Inferior parietal cortex (tissue), 1 donor: ENCODE measurements around the gene KCTD11.
"Not testable (repeated sequence)": the region's sequence is repeated elsewhere in the genome, so short reads cannot be mapped to it uniquely, and the experiment has no call there.

Experiments
- DNase-seq: peaks from one replicate; pipeline ENCODE4 v3.0.0-alpha.2; 2016; ENCODE audit errors: extremely low spot score

KCTD11 gene

GRCh38 chr17:7322520-7323194, 29.3 kb upstream of the KCTD11 start:
- no peak for DNase-seq

- DNase-seq = no peak
Measured at GRCh38 chr17:7323731-7324437, 28.1 kb upstream of the KCTD11 start.

GRCh38 chr17:7324438-7324779, 27.6 kb upstream of the KCTD11 start:
- DNase-seq = no peak

GRCh38 chr17:7325031-7325528, 26.9 kb upstream of the KCTD11 start:
- no peak for DNase-seq

GRCh38 chr17:7326186-7326585, 25.8 kb upstream of the KCTD11 start:
- no peak for DNase-seq

GRCh38 chr17:7327056-7327455, 24.9 kb upstream of the KCTD11 start:
- no peak for DNase-seq

GRCh38 chr17:7327501-7327900, 24.5 kb upstream of the KCTD11 start:
- DNase-seq = no peak

- no peak for DNase-seq
Measured at GRCh38 chr17:7328009-7328408, 24.0 kb upstream of the KCTD11 start.

- DNase-seq = no peak
Measured at GRCh38 chr17:7328840-7329373, 23.1 kb upstream of the KCTD11 start, which contains the start of gene NEURL4. TSS of gene NEURL4 (minus strand) at chr17:7329335. CDS start at chr17:7329312, 23 bp downstream.

- DNase-seq = peak; percentile 98
Measured at GRCh38 chr17:7329374-7329996, 22.5 kb upstream of the KCTD11 start.

GRCh38 chr17:7329997-7330637, 21.8 kb upstream of the KCTD11 start:
- DNase-seq = peak; percentile 70

- no peak for DNase-seq
Measured at GRCh38 chr17:7330638-7331015, 21.3 kb upstream of the KCTD11 start.

GRCh38 chr17:7332111-7332510, 19.9 kb upstream of the KCTD11 start:
- no peak for DNase-seq

GRCh38 chr17:7332600-7333069, 19.3 kb upstream of the KCTD11 start:
- not testable (repeated sequence) for DNase-seq

- DNase-seq = no peak
Measured at GRCh38 chr17:7334938-7335538, 16.9 kb upstream of the KCTD11 start.

- not testable (repeated sequence) for DNase-seq
Measured at GRCh38 chr17:7335765-7336164, 16.2 kb upstream of the KCTD11 start.

- no peak for DNase-seq
Measured at GRCh38 chr17:7336240-7337175, 15.5 kb upstream of the KCTD11 start, which contains the start of gene ACAP1. TSS of gene ACAP1 (plus strand) at chr17:7336529. CDS start at chr17:7336735, 206 bp downstream.

GRCh38 chr17:7337600-7337999, 14.4 kb upstream of the KCTD11 start:
- DNase-seq = not testable (repeated sequence)

GRCh38 chr17:7340179-7340578, 11.8 kb upstream of the KCTD11 start:
- DNase-seq = peak; percentile 11

- no peak for DNase-seq
Measured at GRCh38 chr17:7341842-7342241, 10.1 kb upstream of the KCTD11 start.
